GM18507 (cell line): ENCODE measurements around the gene CDK2AP2.
A peak's percentile ranks its signal among the peaks of the same experiment; 100 is the strongest.
"Not testable (repeated sequence)": the region's sequence is repeated elsewhere in the genome, so short reads cannot be mapped to it uniquely, and the experiment has no call there.

Experiments
- DNase-seq: peaks from one replicate; pipeline ENCODE4 v3.0.0; 2011; ENCODE audit warnings: low read depth; ENCODE audit not compliant: insufficient read length; ENCODE audit errors: extremely low spot score
- FAIRE-seq: peaks from 2 replicates; lab custom pipeline; 2011; peaks lifted over from hg19 to GRCh38; lab: Jason Lieb, UNC

The CDK2AP2 gene, protein sequence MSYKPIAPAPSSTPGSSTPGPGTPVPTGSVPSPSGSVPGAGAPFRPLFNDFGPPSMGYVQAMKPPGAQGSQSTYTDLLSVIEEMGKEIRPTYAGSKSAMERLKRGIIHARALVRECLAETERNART

GRCh38 chr11:67507864-67508485 lies at the start of gene CDK2AP2:
Gene CDK2AP2, minus strand, starts transcription at chr11:67508162. Its CDS starts 80 bp downstream, at chr11:67508082.
- FAIRE-seq = peak; percentile 98
- peak; percentile 98 for DNase-seq

- FAIRE-seq = no peak
Measured at GRCh38 chr11:67556244-67556643, 48.3 kb upstream of the CDK2AP2 start.

GRCh38 chr11:67551697-67552096 lies 43.7 kb upstream of the CDK2AP2 start:
- not testable (repeated sequence) for DNase-seq, FAIRE-seq

More at GRCh38 chr11:67556244-67556643, 48.3 kb upstream of the CDK2AP2 start:
- DNase-seq = no peak

DNA sequence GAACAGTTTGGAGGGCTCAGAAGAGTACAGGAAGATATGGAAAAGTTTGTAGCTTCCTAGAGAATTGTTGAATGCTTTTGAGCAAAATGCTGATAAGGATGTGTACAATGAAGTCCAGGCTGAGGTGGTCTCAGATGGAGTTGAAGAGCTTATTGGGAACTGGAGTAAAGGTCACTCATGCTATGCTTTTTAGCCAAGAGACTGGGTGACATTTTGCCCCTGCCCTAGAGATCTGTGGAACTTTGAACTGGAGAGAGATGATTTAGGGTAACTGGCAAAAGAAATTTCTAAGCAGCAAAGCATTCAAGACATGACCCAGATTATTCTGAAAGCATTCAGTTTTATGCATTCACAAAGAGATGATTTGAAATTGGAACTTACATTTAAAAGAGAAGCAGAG lies 43.2 kb upstream of the CDK2AP2 start:
- DNase-seq (no peak), FAIRE-seq (no peak)

DNA sequence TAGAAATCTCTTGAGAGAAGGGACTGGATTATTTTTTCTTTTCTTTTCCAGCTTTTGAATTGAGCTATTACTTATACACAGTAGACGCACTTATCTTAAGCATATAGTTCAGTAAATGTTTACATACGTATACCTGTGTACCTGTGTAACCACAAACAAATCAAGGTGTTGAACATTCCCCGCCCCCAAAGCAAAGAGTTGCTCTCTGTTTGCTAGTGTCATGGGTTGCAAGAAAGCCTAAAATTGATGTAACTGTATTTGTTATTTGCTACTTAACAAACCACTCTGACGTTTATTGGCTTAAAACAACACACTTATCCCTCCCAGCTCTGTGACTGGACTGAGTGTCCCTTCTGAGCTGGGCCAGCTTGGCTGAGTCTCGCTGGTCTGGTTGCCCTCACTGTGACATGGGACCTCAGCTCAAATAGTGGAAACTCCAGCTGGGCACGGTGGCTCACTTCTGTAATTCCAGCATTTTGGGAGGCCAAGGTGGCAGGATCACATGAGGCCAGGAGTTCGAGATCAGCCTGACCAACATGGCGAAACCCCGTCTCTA lies 40.7 kb upstream of the CDK2AP2 start:
- DNase-seq (no peak), FAIRE-seq (no peak)

DNA sequence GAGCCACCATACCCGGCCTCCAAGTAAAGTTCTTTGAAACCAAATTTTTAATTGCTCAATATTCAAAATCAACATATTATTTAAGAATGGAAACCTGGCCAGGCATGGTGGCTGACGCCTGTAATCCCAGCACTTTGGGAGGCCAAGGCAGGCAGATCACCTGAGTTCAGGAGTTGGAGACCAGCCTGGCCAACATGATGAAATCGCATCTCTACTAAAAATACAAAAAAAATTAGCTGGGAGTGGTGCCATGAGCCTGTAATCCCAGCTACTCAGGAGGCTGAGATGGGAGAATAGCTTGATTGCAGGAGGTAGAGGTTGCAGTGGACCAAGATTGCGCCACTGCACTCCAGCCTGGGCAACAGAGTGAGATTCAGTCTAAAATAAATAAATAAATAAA lies 40.1 kb upstream of the CDK2AP2 start:
- not testable (repeated sequence) for FAIRE-seq, DNase-seq

DNA sequence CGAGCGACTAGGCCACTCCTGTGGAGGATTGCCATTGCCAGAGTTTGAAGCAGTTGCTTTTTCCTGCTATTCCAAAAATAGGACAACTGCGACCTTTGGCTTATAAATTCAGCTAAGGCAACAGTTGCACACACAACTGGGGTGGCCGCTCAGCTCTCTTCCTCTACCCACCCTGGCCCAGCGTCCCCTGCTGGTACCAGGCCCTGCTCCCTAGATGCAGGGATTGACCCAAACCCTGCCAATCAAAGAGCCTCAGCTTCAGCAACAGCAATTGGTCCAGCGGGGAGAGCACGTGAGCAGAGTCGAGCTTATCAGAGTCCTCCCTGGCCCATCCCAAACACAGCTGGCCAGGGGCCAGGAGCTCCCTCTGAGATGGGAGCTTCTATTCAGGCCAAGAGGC lies 37.3 kb upstream of the CDK2AP2 start:
- DNase-seq = no peak
- no peak for FAIRE-seq

- peak; percentile 50 for FAIRE-seq
- no peak for DNase-seq
Measured at GRCh38 chr11:67544616-67545242, 36.8 kb upstream of the CDK2AP2 start.

DNA sequence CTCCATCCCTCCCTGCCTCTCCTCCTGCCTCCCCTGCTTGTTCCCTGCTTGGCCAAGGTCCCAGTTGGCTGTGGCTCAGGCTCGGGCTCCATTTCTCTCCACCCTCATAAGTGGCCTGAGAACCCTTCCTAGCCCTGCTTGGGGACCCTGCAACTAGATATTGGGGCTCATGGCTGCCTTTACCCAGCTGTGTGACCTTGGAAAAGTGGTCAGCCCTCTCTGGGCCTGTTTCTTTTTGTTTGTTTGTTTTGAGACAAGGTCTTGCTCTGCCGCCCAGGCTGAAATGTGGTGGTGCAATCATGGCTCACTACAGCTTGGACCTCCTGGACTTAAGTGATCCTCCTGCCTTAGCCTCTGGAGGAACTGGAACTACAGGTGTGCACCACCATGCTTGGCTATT lies 35.6 kb upstream of the CDK2AP2 start:
- FAIRE-seq (no peak), DNase-seq (no peak)

GRCh38 chr11:67542971-67543370 lies 35.0 kb upstream of the CDK2AP2 start:
- DNase-seq = no peak
- no peak for FAIRE-seq

GRCh38 chr11:67542169-67542568 lies 34.2 kb upstream of the CDK2AP2 start:
- no peak for DNase-seq
- no peak for FAIRE-seq

DNA sequence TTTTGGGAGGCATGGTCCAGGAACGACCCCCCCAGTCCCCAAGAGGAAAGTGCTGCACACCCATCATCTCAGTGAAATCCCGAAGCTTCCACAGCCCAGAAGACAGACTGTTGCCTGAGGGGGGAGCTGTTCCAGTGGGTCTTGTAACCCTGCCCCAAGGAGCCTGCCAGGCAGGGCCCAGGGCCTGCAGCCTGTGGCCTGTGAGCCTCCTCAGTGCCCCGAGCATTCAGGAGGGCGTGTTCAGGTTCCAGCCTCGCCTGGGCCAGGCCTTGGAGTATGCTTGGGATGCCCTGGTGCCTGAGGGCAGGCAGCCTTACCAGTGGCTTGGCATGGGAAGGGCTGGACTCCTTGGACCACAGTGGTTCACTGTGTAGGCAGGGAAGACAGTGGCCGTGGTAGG lies 33.2 kb upstream of the CDK2AP2 start:
- FAIRE-seq = no peak
- DNase-seq = no peak

DNA sequence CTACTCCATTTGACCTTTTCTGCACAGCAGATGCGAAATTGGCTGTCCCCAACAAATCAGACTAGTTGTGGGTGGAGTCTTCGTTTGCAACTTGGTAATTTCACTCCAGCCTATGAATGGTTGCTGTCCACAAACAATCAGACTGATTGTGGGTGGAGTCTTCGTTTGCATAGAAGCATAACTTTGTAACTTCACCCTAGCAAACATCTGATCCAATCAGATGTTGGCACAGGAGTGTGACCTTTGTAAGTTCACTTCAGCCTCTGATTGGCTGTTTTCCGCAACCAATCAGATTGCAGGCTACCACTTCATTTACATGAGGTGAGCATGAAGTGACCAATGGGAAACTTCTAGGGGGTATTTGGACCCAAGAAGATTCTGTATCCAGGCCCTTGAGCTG lies 31.6 kb upstream of the CDK2AP2 start:
- no peak for DNase-seq
- FAIRE-seq = no peak

DNA sequence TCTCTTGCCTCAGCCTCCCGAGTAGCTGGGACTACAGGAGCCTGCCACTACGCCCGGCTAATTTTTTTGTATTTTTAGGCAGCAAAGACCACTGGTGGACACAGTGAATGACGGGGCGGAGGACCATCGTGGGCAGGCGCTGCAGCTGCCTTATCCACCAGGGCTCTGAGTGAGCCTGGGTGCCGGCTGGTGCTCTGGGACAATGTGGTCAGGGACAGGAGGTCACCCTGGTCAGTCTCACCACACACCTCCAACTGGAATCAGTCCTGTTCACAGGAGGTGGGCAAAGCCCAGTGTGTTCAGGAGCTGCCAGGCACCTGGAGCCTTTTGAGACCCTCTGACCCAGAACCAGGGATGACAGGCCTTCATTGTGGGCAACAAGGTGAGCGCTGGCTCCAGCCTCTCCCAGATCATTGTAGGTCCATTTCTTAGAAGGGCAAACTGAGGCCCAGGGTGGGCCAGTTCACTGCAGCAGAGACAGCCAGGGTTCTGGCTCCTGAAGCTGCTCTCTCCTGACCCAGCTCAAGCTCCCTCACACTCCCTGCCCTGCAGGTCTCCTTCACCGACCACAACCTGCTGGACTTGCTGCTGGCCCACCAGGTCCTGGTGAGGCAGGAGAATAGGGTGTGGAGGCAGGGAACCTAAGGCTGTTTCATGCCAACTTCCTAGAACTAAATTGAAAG lies 31.0 kb upstream of the CDK2AP2 start:
- DNase-seq (no peak), FAIRE-seq (no peak)

DNA sequence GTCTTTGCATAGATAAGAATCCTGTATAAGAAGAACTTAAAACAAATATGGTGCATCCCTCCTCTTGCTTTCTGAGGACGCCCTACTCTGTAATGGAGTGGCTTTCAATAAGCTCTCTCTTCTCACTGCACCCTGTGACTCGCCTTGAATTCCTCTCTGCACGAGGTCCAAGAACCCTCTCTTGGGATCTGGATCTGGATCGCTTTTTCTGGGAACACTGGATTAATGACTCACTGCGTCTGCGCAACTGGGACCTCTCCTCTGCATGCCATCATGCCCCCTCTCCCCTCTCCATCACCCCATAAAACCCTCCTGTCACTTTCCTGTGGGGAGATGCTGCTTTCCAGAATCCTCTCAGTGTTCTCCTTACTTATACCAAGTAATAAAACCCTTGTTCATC lies 30.3 kb upstream of the CDK2AP2 start:
- no peak for FAIRE-seq
- DNase-seq = no peak

DNA sequence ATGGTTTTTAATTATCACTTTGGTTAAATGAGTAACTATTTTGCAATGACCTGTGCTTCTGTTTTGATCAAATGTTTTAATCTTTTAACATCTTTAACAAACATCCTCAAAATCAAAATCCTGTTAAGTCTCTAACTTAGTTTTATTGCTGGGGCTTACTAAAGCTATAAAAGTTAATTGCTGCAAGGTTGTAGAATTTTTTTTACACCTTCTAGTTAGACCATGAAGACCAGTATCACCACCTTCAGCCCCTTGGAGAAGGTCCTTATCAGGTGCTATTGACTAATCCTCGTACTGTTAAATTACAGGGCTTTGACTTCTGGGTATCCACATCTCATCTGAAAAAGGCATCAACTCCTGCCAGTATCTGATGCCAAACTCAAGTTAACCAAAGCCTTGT lies 27.6 kb upstream of the CDK2AP2 start:
- FAIRE-seq (no peak), DNase-seq (no peak)

DNA sequence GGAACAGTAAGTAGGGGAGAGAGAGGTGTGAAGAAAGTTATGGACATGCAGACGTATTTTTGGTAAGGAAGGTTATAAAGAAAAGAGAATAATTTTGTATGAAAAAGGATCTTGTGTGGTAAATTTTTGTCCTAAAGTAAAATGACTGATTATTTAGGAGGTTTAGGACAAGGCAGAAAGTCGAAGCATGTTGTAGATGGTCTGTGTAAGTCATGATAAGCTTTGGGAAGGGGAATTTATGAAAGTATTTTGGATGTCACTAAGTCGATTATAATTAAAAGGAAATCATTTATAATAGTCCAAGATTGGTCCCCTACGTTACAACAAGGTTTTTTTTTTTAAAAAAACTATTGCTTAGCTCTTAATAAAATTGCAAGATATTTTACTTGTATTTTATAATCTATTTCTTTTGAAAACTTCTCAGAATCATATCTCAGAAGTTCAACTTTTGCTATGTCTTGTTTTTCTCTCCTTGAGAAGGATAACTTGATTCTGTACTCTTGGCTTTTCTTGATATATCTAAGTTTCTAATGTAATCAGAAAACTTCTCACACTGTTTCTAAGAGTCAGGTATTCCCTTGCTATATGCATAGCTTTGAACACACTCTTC lies 26.2 kb upstream of the CDK2AP2 start:
- DNase-seq (no peak), FAIRE-seq (no peak)

- no peak for DNase-seq
- FAIRE-seq = no peak
Measured at GRCh38 chr11:67532889-67533288, 24.9 kb upstream of the CDK2AP2 start.

- FAIRE-seq = no peak
- no peak for DNase-seq
Measured at GRCh38 chr11:67530282-67530592, 22.3 kb upstream of the CDK2AP2 start.

DNA sequence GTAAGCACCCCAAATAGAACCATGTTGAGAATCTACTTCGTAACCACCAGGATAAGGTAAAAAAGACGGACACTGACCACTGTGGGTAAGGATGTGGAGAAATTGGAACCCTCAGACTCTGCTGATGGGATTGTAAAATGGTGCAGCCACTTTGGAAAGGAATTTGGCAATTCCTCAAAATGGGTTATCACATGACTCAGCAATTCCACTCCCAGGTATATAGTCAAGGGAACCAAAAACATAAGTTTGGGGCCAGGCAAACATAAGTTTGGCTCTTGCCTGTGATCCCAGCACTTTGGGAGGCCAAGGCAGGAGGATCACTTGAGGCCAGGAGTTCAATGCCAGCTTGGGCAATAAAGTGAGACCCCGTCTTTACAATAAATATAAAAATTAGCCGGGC lies 20.4 kb upstream of the CDK2AP2 start:
- DNase-seq (no peak), FAIRE-seq (no peak)
